Activated CD4-positive, alpha-beta T cell treated with anti-CD3 and anti-CD28 coated beads, Interleukin-2, amount 50 U/mL, for 16 hours (primary cell): ENCODE results near the gene MAML2.
"Not testable (repeated sequence)": the region's sequence is repeated elsewhere in the genome, so short reads cannot be mapped to it uniquely, and the experiment has no call there.

Experiments
- DNase-seq: peaks from one replicate; pipeline ENCODE4 v3.0.0-alpha.2; 2020

Gene MAML2

DNA sequence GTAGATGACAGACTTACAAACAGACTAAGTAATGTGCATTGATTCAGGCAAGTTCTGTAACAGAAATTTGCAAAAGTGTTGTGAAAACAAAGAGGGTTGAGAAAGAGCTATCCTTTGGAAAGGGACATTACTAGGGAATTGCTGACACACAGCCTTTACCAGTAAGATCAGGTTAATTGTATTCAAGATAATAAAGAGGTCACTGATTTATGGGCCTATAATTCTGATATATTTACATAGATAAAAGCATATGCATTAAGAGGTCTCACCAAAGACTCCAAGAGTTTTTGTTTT lies 138.7 kb downstream of the MAML2 start:
- no peak for DNase-seq

DNA sequence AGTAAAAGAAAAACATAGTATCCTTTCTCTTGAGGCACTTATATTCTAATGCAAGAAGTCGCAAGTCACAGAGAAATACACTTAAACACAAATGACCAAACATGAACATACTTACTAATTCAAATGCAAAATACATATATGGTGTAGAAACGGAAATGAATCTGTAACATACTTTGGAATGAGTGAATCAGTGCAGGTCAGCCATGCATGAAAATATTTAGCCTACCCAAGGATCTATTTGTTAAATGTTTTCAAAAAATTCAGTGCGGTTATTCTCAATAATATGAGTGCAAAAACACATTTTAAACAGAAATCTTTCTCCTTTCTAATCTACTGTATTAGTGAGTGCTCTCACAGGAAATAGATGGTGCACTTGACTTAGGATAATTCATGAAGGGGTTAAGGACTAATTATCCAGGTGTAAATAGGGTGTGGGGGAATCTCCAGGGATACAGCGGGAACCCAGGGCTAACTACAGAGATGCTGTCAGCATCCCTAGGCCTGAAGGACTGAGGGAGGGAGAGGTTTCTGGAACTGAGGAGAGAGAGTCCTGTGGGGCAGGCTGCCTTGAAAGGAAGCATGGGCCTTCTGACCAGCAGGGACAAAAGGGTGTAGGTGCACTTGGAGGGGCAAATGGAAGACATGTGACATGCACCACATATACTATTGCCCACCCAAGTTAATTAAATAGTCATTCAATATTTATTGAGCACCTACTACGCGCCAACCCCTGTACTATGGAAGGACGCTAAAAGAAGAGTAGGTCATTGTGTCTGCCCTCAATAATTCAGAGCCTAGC lies 139.2 kb downstream of the MAML2 start:
- no peak for DNase-seq

DNA sequence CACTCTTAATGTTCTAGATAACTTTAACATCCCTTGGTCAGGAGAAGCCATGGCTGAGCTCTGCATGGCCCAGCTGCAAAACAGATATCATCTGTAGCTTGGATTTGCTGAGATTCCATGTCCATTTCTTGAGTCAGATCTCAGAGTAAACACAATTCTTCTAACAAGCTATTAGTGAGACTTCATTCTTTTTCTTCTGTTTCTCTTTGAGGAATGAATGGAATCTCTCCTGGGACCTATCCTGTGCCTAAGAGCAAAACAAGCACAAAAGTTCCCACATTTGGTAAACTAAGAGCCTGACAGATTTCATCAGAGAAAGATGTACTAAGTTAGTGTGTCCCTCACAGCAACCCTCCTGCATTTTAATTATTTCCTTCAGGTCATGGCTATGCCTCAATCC lies 142.8 kb downstream of the MAML2 start:
- DNase-seq: no peak

DNA sequence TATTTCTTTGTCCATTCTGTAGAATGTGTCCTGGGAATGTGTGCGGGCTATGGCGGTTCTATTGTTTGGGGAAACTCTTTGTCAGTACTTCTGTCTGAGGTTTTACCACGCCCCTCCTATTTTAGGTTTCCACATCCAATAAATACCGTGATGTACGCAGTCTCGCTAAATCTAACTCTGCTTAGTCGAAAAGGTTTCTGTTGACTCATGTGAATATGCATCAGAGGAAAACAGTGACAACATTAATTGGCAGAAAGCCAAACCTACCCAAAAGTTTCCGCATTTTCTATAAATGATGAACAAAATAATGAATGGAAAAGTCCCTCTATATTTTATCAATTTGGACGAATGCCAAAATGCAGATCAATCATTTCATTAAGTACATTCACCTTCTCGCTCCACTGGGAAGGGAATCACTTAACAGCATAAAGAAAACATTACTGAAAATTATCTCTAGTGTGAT lies 143.4 kb downstream of the MAML2 start:
- peak; percentile 82 for DNase-seq

DNA sequence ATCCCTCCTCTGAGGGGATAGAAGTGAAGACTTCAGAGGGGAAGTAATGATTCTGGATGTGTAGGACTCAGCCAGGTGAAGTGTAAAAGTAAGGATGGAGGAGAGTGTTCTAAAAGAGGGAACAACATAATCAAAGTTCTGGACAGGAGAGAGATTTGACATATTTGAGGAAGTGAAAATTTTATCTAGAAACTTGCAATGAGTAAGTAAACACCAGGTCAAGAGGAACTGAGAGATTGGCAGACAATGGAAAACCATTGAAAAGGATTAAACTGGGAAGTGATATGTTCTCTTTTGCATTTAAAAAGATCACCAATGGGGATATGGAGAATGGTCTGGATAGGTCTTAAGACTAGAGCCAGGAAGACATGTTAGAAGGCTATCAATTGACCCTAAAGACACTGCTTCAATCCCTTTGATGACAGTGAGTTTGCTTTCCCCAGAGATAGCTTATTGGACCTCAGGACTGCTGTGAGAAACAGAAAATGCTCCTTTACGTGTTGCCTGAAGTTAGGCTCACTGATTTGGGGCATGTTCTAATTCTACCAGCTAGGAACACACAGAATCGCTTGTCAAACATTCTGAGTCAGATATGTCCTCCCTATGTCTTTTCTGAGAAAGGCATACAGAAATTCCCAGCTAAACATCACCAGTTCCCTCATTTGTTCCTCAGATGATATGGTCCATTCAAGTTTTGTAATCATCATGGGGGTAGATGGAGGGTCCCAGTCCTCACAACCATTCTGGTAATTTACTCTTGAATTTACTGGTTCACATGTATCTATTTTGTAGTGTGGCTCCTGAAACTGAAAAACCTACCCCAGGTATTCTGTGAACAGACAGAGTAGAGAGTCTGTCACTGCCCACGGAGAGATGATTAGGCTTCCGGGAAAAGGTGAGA lies 144.9 kb downstream of the MAML2 start:
- DNase-seq: peak; percentile 50

DNA sequence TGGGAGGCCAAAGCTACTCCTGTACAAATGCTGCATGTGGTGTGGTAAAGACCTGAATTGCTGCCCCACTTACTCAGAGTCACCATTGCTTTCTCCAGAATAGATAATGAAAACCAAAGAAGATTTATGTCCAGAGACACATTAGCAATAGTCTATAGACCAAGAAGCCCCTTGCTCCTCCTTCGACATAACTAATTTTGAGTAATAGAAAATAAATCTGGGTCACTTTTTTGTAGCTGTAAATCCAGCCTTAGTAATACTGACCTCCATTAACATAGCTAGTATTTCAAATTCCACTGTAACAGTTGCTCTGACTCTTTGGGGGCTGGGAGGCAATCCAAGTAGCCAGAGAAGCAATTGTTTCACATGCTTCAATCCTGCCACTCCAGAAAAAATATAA lies 145.9 kb downstream of the MAML2 start:
- no peak for DNase-seq

DNA sequence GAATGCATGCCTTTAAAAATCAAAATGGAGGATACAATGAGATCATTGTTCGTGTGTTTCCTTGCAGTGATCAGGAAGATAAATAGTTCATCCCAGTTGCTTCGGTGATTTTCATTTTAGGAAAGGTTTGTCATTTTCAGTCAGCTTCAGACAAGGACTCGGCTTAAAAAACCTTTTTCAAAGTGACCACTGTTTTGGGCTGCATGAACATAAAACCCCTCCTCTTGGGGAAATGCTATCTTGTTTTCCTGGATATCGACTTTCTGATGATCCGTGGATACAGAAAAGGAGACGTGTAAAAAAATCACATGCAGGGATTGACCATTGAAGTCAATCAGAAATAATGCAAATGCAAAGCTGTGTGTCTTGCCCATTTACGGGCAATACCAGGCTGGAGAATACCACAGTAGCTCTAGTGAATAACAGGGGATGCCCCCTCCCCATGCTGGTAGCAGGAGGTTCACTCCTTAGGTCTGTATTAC lies 146.8 kb downstream of the MAML2 start:
- no peak for DNase-seq

DNA sequence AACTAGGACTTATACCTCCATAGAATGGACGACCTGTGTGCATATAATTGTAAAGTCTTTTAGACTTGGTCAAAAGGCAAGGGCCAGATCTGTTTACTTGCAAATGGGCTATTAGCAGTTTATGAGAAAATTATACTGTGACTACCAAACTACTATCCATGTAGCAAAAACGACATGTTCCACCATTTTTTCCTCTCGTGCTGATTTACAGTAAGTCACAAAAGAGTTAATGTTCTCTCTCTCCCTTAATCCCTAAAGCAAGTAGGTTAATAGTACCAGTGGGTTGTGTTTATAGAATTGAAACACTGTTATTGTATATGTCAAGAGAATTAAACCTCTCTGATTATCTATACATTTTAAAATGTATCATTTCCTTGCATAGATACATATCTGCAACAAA lies 147.3 kb downstream of the MAML2 start:
- no peak for DNase-seq

DNA sequence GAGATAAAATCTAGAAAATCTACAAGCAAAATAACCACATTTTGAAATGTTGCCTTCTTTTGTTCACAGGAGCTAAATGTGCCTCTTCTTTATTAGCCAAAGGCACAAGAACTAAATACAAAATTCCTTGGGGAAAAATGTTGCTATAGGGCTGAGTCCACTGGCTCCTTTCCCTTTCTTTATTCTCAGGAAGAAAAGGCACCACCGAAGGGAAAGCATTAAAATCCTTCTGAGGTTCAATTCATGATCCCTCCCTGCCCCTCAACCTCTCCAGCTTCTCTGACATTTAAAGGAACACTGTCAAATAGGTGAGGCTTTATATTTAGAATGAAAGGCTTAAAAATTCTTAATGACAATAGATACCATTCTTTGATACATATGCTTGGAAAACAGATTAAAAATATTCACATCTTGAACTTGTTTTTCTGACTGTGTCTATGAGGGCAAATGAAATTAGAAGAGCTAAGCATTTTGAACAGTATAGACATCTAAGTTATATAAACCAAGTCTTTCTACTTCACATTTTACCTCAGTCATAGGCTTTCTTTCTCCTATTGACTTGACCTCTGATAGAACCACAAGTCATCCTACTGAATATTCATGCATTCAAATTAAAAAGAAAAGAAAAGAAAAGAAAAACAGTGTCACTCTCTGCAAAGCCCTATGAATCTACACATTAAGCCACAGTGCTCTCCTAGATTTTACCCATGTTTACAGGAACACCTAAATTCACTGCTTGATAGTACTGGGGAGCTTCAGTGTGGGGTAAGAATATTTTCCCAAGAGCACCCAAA lies 148.2 kb downstream of the MAML2 start:
- DNase-seq: no peak

DNA sequence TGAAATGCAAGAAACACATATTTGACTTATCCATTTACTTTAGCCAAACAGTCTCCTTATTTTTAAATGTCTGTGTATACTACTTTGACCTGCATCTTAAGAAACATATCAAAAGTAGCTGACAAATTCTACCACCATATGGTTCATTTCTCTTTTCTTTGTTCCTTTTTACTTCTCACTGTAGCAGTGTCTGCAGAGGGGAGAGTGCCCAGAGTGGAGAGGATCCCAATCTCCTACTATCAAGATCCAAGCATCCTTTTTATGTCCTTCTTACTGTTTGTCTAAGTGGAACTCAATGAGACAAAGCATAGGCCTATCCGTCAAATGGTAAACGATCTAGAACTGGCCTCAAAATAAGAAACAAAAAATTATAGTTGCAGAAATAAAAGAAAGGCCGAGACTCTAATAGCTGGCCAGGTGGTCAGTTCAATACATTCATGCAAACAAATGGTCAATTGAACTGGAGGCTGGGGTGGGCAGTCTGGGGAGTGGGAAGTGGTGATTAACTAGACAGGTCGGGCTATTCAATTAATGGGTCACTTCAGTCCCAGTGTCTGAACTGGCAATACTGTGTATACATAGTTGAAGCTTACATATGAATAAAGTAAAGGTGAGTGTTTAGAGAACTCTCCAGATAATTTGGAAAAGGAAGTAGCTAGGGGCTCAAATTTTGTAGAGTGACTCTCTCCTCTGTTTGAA lies 149.1 kb downstream of the MAML2 start:
- DNase-seq: no peak

DNA sequence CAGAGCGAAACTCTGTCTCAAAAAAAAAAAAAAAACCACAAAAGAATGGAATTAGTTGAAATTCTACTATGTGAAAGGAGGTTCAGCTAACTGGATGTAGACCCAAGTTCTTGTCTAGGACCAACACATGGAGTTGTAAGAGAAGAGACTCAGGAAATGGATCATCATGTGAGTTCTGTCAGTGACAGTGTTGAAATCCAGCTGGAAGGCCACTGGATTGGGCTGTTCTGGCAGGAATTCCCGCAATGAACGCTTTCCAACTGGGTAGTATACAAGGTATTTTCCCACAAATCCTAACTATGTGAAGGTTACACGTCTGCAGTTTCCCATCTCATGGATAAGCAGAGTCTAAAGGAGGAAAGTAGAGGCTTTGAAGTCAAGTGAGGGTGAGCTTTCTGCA lies 151.2 kb downstream of the MAML2 start:
- DNase-seq: no peak

DNA sequence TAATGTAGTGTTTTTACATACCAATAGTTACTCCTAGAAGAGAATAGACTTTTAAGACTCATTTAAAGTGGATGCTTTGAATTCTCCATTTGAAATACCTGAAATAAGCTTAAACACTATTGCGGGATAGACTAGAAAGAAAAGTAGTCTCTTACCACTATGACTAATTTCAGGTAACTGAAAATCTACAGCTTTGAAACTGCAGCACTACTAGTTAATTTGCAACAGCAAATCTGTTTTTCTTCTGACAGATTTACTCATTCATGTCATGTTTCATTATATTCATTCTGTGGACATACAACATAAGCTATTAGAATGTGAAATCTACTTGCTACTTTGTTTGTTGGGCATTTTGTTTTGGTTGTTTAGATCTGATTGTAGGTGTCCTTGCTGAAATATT lies 153.6 kb downstream of the MAML2 start:
- DNase-seq: peak; percentile 81

DNA sequence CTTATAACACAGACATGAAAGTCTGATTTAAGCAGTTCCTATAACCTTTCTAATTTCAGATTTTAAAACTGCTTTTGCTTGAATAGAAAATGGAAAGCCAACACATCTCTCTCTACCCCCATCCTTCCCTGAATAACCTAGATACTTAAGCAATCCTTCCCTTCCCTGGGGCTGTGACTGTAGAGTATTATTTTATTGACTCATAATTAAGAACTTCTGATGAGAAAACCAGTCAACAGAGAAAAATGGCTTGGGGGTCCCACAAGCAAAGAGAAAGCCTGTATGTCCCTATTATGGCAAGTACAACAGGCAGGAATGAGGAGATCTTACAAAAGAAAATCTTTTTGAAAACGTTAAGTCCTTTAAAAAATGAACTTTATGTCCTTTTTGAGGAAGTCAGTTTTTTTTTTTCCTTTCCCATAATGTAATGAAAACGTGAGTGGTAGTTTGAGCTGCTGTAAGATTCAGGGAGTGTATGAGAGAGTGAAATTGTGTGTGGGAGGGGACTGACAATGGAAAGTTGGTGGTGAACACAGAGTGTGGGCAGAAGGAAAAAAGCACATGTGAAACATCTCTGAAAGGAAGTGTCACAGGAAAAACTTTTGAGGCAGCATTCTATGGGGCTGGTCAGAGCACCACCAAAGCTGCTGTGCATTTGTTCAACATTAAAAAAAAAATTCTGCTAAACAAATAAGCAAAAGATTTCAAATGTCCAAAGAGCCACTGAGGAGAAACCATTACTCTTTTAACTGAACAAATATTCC lies 154.6 kb downstream of the MAML2 start:
- peak; percentile 76 for DNase-seq

DNA sequence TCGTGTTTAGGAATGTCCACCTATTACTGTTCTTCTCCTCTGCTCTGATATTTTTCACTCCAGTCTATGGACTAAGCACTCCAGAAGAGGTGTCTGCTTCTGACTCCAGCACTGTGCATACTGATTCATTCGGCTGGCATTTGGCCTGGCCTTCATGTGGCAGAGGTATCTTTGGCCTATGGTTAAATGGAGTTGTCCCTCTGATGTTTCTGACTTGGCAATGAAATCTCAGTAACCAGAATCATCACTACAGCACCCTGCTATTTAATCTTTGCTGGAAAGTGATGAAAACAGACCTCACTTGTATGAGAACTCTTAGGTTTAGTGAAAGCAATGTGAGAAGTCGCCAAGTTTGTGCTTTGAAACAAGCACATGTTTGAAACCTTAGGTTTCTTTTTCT lies 155.2 kb downstream of the MAML2 start:
- no peak for DNase-seq

DNA sequence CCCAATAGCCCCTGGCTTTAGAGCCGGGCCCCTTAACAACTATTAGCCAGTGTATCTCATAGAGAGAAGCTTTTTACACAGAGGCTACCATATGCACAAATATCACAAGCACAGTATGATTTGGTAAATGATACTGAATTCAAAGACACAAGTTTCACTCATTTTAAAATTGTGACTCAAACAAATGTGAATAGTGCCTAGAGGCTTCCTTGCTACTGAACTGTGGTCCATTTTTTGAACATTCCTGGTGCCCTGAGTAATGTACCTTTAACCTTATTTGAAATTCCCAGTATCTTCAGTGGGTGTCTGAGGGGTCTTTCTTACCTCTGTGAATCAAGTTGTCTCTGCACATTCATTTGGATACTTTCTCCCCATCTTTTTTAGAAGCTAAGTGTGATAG lies 156.2 kb downstream of the MAML2 start:
- no peak for DNase-seq

DNA sequence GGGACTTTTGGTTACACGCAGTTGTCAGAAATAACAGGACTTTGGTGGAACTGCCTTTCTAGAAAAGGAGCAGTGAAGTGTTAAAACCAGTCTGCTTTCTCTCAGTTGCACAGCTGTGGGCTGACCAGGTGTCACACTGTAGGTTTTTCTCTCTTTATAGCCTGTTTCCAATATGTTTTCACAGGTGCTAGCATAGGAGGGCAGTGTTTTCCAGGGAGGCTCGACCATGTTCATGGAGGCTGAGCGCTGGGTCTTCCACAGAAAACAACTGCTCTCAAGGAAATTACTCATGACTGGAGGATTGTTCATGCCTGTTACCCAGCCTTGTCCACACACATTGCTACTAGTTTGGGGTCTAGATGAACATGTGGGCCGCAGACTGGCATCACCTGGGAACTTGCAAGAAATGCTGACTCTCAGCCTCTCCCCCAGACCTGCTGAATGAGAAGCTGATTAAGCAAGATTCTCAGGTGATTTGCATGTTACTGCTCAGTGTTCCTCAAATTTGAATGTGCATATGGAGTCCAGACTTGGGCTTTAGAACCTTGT lies 157.7 kb downstream of the MAML2 start:
- no peak for DNase-seq

DNA sequence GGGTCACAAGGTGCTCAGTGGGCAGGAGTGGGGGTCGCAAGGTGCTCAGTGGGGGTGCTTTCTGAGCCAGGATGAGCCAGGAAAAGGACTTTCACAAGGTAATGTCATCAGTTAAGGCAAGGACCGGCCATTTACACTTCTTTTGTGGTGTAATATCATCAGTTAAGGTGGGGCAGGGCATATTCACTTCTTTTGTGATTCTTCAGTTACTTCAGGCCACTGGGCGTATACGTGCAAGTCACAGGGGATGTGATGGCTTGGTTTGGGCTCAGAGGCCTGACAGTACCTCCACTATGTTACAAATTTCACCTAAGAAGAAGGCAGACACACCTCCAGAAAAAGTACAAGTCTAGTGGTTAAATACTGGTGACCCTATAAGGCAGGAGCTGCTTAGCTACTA lies 162.1 kb downstream of the MAML2 start:
- not testable (repeated sequence) for DNase-seq

DNA sequence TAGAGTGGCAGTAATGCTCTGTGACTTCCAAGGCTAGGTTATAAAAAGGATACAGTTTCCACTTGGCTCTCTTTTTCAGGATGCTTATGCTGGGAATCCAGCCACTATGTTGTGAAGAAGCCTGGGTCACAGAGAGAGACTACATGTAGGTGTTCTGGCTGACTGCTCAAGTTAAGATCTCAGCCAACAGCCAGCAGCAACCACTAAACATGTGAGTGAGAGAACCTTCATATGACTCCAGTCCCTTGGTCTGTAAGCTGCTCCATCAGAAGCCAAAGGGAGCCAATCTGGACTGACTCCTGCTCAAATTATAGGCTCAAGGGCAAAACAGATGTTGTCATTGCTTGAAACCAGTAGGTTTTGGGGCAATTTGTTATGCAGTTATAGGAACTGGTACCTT lies 162.7 kb downstream of the MAML2 start:
- DNase-seq: no peak

DNA sequence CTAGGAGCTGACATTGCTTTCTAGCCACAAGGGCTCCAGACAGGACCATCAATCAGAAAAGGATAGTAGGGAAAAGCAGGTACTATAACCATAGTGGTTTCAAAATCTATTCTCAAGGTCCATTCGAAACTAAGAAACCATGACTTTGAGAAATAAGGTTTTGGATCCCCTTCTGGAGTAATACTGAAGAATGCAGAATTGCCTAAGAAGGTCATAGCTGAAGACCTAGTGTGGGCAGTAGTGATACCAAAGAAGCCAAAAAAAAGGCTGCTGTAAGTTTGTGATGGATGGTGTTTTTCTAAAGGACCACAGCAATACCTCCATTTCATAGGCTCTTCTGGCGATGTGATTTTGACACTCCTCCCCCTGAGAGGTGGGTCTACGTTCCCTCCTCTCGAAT lies 163.1 kb downstream of the MAML2 start:
- DNase-seq: no peak

DNA sequence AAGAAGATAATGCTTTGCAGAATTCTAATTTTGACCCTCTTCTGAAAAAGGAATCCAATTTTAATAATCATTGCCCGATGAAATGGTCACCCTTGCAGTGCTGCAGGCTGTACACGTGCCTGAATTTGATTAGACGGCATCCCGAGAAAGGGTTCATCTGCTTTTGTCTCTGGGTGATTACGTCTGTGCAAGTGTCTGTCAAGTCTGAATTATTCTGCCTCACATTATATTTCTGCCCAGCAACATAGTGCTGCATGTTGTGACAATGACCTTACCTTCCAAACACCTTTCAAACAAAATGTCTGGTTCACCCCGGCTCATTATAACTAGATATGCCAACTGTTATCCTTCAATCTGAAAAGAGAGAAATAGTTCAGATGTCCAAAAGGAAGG lies 164.1 kb downstream of the MAML2 start:
- DNase-seq: no peak

DNA sequence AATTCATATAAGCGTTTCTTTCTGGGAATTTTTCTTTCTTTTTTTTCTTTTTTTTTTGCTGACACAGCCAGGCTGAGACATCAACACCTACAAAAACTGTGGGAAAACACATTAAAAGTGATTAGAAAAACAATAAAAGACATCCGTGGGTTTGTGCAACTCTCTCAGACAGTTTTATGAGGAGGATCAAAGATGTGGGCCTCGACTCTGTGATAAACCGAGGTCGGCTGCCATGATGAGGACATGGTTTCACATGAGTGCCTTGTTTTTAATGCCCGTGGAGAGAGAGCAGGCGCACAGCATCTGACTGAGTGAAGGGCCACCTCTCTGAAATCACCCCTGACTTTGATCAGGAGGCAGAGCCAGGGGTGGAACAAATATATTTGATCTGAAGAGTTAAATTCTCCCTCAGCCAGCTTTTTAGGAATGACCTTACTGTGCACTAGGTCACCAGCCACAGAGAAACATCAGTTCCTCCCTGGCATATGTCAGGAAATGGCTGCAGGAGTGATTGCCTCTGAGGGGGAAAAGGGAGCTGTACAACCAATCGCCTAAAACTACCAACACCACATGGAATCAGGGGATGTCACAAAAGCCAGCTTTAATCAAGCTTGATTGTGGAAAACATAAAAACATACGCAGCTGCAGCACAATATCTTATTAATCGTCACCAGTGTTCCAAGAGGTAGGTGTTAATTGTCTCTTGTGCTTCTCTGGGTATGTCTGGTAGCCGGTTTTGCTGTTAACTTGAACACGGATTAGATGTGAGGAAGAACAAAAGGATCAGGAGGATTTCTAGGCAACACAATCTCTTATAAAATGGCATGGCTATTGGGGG lies 164.7 kb downstream of the MAML2 start:
- DNase-seq: no peak
